ENCODE data around the gene PTPRK. TPM values are rescaled to one million over a fixed set of nuclear protein-coding genes. Genes with fewer than 3 reads are reported as not detected.

Gene PTPRK
- total RNA-seq, 1 donor from 2014 or later: 438 TPM

GRCh38 chr6:128380891-128381290 is 139.5 kb downstream of the PTPRK start:
- no peak for DNase-seq

DNA sequence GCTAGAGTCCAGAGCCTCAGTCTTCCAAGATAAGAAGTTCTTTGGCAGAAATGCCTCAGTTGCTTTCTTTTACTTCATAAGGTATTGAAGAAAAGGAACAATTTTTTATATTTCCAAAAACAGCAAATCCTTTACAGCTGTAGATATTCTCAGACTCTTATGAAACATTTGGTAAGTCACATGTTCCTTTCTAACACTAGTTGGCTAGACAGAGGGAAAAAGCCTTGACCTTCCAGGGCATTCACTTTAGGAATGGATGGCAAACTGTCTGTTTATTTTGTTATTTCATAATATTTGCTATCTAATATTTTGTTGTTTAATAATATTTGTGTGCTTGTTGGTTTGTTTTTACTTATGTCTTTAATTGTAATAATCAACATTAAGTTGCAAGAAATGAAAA is 140.8 kb downstream of the PTPRK start:
- no peak for DNase-seq

- no peak for DNase-seq
These were observed 143.4 kb downstream of the PTPRK start for GRCh38 chr6:128376952-128377503.

DNA sequence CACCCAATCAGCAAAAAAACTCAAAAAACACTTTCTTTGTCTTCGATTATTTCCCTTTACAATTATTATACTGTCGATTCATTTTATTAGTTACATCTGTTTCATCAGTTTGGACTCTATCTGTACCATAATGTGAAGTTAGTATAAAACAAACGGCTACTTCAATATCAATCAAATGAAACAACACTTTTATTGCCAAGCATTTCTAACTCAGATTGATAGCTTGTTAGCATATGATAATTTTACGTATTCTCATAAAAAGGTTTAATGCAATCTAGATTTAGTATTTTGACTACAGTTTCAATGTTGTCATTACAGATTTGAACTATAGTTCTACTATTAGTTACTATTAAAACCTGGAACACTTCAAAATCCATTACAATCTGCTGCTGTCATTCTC is 149.3 kb downstream of the PTPRK start:
- no peak for DNase-seq

GRCh38 chr6:128370072-128370471 is 150.3 kb downstream of the PTPRK start:
- no peak for DNase-seq

DNA sequence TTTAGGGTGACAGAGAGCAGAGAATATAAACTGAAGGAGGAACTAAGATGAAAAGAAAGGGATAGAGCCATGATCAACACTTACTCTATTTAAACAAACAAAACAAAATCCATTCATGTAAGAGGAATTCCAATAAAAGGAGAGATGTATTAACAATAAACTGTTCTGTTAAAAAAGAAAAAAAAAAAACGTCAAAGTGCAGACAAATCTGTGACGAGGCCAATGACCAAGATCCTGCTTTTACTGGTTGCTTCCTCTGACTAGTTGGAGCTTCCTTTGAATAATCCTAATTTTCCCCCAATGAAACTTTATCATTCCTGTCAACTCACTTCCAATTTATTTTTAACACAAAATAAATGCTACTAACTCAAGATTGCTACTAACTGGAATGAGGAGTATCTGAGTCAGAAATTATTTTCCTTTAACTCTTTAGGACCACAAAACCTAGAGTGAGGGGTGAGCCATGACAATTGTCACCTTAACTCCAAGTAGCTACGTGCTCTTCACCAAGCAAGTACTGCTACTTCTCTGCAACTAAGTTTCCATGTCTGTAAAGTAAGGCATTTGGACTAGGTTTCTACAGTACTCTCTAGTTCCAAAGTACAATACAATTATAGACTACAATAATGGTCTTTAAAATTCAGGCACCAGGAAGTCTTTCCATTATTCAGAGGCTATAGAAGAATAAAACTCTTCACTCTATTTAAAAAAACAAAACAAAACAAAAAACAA is 152.0 kb downstream of the PTPRK start:
- no peak for DNase-seq

DNA sequence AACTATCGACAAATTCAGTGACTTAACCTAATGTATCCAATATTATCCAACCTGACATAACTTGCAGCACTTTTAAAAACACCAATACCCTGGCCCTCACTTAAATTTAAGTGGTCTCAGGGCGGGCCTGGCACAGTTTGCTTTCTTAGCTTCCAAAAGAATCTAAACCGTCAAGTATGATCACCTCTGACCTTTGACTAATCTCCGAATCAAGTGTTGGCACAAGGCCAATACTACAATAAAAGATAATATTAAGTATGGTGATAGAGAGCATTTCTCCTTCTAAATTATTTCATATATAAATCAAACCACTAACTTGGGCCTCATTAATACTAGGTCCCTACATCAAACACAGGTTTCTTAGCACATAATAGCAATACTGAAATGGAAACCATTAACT is 153.0 kb downstream of the PTPRK start:
- DNase-seq: no peak

DNA sequence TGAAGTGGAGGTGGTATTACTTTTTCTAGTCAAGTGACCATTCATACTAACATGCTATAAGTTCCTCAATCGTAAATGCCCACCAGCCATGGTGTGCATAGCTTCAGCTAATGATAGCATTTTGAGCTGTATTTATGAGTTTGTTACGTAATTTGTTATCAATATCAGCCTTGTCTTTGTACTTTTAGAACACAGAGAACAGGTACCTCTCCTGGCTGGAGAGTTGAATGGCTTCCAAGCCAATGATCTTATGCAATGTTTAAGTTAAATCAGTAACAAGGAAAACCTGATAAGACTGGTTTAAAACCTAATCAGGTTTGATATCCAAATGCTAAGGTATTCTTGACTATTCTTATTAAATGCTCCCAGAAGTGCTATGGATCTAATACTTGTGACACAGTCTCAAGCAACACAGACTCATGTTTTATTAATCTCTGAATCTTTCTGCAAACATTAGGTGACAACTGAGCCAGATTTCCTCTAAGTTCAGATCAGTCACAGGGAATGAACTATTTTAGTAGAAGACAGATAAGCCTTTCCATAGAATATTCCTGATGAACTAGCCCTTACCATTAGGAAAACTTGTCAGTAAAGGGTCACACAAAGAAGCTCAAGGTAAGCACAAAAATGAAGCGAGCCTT is 154.8 kb downstream of the PTPRK start:
- no peak for DNase-seq

GRCh38 chr6:128364766-128365519 is 155.5 kb downstream of the PTPRK start:
- no peak for DNase-seq

DNA sequence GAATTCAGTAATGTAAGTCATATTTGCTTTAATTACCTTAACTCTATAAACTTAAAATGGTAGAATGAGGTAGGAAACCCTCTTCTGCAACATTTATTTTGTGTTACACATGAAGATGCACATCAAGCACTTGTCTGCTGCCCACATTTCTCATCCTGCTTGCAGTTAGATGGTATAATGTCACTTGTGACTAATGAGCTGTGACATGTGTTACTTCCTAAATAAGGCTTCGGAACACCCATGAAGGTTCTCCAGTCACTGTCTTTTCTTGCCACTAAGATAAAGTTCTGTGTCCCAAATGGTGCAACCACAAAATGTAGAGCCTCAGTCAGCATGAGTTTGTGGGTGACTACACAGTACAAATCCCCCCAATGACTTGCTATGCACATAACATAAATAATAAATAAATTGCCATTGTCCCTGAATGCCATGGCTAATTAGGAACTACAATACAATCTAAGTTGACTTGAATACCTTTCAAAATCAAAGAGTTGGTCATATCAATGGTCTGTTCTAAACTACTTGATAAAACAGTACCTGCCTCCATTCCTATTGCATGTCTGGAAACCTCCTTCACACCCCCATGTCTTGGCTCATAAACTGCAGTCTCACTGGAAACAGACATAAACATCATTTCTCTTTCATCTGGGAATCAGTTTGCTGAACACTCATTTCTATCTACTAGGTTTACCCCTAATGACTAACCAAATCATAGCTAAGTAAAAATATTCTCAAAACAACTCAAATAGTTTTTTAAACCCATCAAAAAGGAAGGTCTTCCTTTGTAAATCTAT is 157.2 kb downstream of the PTPRK start:
- DNase-seq: no peak

GRCh38 chr6:128361378-128361777 is 159.0 kb downstream of the PTPRK start:
- no peak for DNase-seq

GRCh38 chr6:128358244-128358776 is 162.1 kb downstream of the PTPRK start:
- DNase-seq: no peak

- DNase-seq: no peak
These were observed 162.8 kb downstream of the PTPRK start for GRCh38 chr6:128357392-128358130.

GRCh38 chr6:128352366-128352765 is 168.0 kb downstream of the PTPRK start:
- DNase-seq: no peak

- no peak for DNase-seq
These were observed 169.2 kb downstream of the PTPRK start for GRCh38 chr6:128351255-128351514.

- no peak for DNase-seq
These were observed 169.8 kb downstream of the PTPRK start for GRCh38 chr6:128350416-128351254.

DNA sequence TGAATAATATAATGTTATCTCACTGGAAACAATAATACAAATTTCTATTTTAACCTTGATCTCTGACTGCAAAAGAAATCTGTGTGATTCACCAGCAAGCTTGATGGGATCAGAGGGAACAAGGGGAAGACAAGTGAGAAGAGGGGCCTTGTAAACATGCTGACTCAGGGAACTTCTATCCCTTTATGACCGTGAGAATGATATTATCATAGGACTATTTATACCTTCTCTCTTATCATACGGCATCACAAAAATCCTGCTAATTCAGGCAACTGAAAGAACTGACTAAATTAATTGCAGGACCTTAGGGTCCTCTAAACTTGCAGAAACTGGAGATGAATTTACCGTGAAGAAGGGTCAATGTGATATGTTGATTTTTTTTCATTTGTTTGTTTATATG is 173.3 kb downstream of the PTPRK start:
- no peak for DNase-seq

DNA sequence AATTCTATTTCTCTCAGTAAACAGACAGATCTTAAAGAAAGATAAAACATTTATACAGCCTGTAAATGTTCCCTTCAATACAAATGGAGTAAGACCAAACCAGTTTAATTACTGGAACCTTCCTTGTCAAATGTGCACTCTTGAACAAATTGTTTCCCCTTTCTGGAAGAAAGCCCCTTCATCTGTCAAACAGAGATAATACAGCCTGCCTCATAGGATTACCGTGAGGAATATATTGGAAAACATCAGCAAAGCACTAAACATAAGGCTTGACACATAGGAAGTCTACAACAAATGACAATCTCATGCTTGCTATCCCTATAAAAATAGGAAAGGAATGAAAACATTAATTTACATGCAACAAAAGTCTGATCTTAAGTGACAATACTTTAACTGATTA is 173.8 kb downstream of the PTPRK start:
- no peak for DNase-seq

DNA sequence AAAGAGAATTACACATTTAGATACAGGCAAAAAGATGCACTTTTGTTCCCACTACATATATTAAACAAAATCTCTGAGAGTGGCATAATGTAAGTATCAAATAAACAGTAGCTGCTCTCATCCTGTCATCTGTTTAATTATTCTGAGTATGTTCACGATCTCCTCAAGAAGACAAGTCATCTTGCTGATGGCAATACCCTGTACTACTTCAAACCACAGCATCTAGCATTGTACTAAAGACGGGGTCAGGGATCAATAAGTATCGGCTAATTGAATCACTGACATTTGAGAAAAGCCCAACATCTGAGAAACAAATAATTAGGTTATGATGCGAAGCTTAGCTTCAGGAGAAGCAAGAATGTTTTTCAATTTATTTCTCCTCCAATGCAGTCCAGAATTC is 175.1 kb downstream of the PTPRK start:
- no peak for DNase-seq

GRCh38 chr6:128343706-128344105 is 176.7 kb downstream of the PTPRK start:
- no peak for DNase-seq

All from occipital lobe (tissue), 2 donors.